ENCODE results near the gene CAST. TPM values are rescaled to one million over a fixed set of nuclear protein-coding genes. Genes with fewer than 3 reads are reported as not detected.

CAST gene
- total RNA-seq, 1 donor from 2014 or later = 97.0 TPM

- Mint-ChIP-seq H3K27me3 (peaks cover 3% of the 10 kb centered on the region), H3K9me3 (ENCODE audit: low read depth) (no peaks in the 10 kb centered on the region), H3K27ac (no peak overlapping the region), H3K36me3 (ENCODE audit: insufficient read depth) (no peaks in the 10 kb centered on the region), H3K4me1 (ENCODE audit: low read depth) (peaks cover 11% of the 10 kb centered on the region), H3K4me3 (ENCODE audit: low read depth) (no peak overlapping the region)
- TF ChIP-seq, protein P1, sequence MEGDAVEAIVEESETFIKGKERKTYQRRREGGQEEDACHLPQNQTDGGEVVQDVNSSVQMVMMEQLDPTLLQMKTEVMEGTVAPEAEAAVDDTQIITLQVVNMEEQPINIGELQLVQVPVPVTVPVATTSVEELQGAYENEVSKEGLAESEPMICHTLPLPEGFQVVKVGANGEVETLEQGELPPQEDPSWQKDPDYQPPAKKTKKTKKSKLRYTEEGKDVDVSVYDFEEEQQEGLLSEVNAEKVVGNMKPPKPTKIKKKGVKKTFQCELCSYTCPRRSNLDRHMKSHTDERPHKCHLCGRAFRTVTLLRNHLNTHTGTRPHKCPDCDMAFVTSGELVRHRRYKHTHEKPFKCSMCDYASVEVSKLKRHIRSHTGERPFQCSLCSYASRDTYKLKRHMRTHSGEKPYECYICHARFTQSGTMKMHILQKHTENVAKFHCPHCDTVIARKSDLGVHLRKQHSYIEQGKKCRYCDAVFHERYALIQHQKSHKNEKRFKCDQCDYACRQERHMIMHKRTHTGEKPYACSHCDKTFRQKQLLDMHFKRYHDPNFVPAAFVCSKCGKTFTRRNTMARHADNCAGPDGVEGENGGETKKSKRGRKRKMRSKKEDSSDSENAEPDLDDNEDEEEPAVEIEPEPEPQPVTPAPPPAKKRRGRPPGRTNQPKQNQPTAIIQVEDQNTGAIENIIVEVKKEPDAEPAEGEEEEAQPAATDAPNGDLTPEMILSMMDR (IDR thresholded peaks at IDR 0.05; ENCODE audit: unreplicated experiment) = no peak
- DNase-seq (ENCODE audit: low spot score, unreplicated experiment) = no peak
Observed at GRCh38 chr5:96821260-96821916, 159.2 kb downstream of the CAST start.

GRCh38 chr5:96822686-96823459 is 160.7 kb downstream of the CAST start:
- no peak for DNase-seq (ENCODE audit: low spot score, unreplicated experiment)
- TF ChIP-seq, protein P1 (IDR thresholded peaks at IDR 0.05; ENCODE audit: unreplicated experiment) = no peak
- Mint-ChIP-seq H3K4me3 (ENCODE audit: low read depth) (no peak overlapping the region), H3K36me3 (ENCODE audit: insufficient read depth) (no peaks in the 10 kb centered on the region), H3K4me1 (ENCODE audit: low read depth) (peaks cover 11% of the 10 kb centered on the region), H3K27me3 (no peaks in the 10 kb centered on the region), H3K9me3 (ENCODE audit: low read depth) (no peaks in the 10 kb centered on the region), H3K27ac (no peak overlapping the region)

DNA sequence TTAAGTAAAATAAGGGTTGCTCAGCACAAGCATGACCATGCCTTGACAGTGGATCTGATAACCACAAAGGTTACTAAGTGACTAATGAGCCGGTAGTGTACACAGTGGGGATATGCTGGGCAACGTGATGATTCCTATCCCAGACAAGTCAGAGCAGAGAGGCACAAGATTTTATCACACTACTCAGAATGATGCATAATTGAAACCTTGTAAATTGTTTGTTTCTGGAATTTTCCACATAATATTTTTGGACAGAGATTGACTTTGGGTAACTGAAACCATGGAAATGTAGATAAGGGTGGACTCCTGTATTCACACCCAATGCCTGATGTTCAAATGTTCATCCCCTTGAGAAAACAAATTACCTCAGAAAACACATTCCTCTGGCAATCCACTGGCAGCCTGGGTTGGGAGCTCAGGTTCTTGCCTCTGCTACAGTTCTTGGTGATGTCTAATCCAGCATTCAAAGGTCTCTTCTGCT is 161.8 kb downstream of the CAST start:
- no peak overlapping the region for H3K27ac Mint-ChIP-seq
- DNase-seq (ENCODE audit: low spot score, unreplicated experiment) = no peak
- H3K4me1 Mint-ChIP-seq (ENCODE audit: low read depth) = peaks cover 11% of the 10 kb centered on the region
- H3K27me3 Mint-ChIP-seq = no peaks in the 10 kb centered on the region
- TF ChIP-seq, protein P1 (IDR thresholded peaks at IDR 0.05; ENCODE audit: unreplicated experiment) = no peak
- no peak overlapping the region for H3K4me3 Mint-ChIP-seq (ENCODE audit: low read depth)
- H3K36me3 Mint-ChIP-seq (ENCODE audit: insufficient read depth) = no peaks in the 10 kb centered on the region
- H3K9me3 Mint-ChIP-seq (ENCODE audit: low read depth) = no peaks in the 10 kb centered on the region

Other genes with a start within 250 kb of the CAST start
- gene PCSK1, start 229.1 kb upstream of the CAST start, total RNA-seq = 1.9 and 2.0 TPM in 2 replicates
- 31.9 and 37.9 TPM in 2 replicates for gene ERAP1, start 145.6 kb downstream of the CAST start, total RNA-seq
- not detected in 2 replicates for gene ERAP2, start 214.1 kb downstream of the CAST start, total RNA-seq